Stimulated activated CD4-positive, alpha-beta T cell treated with anti-CD3 and anti-CD28 coated beads, Interleukin-2, amount 100 ng/mL, for 24 hours (primary cell): ENCODE results near the gene SETD6.
A peak's percentile ranks its signal among the peaks of the same experiment; 100 is the strongest.

Experiments
- DNase-seq, 2 donors: peaks; one replicate each; pipeline ENCODE4 v3.0.0-alpha.2; 2020

The SETD6 gene

DNA sequence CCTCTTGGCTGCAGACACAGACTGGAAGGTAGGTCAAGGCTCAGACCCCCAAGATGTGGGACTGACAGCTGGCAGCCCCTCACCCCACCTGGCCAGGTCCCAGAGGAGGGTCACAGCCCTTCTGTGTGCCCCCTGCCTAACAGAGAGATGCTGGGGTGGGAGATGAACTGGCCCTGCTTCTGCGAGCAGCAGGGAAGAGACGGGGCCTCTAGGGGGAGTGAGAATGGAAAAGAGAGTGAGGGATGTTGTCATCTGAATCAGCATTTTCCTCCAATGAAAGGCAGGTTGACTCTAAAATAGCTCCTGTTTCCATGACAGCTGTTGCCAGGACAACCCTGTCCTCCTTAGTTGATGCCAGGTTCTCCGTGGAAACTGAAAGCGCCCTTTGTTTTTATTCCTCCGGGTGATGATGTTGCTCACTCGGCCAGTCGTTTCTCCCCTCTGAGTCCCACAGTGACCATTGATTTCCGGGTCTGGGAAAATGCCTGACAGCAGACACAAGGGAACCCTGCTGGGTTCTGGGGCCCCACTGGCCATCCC is 20.3 kb upstream of the SETD6 start:
- peak; percentile 70 to 79 for DNase-seq

DNA sequence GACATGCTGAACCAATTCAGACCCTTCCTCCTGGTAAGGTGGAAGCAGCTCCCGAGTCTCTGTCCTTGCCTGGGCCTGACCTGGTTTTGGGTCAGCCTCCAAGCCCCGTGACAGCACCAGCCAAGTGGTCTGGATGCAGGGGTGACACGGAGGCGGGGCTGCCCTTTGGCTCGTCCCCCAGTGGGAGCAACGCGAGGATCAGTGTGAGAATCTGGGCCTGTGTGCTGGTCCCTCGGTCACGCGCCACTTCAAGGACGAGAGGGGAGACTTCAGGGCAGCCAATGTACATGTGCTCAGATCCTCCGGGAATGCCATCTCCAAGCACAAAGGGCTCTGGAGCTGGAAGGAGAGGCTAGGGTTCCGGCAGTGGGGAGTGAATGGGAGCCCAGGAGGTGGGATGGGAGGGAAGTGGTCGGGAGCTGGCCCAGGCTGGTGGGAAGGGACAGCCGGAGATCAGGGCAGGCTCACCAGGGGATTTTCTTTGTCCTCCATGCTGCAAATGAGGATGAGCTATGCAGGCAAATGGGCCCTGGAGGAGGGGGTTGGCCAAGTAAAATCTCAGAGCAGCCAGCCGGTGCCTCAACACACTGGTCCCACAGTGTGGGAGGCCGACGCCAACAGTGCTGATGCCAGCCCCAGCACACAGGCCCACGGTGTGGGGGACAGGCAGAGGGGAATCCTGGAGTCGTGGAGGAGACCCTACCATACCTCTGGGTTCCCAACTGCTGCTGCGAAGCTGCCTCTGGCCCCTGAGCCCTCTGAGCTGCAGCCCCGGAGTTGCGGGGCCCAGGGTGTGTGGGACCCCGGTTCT is 19.6 kb upstream of the SETD6 start:
- DNase-seq, result no peak

DNA sequence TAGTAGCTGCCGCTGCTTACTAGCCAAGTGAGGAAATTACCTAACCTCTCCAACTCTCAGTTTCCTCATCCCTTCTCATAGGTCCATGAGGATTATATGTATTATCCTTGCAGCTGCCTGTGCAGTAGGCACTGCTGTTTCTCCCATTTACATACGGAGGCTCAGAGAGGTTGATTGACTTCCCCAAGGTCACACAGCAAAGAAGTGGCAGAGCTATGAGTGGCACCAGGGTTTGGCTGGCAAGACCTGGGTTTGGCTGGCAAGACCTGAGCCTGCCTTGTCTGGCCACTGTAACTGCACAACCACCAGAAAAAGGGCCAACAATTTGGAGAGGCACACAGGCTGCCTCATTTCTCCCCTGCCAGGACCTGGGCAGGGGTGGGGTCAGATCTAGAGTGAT is 17.8 kb upstream of the SETD6 start:
- no peak for DNase-seq

DNA sequence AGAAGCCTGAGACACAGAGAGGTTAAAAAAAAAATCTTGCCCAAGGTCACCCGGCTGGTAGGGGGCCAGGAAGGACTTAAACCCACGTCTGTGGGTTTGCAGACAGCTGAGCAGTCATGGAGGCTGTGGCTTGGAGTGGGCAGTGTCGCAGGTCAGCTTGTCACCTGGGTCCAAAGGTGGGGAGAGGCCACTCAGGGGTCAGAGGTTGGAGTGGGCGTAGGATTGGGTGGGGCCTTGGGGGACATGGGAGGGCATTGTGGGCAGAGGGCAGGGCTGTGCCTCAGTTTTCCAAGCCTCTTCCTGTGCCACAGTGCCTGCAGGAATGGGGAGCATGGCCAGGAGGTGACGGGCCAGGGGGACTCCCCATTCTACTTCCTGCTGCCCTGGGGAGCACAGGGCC is 17.4 kb upstream of the SETD6 start:
- no peak for DNase-seq

DNA sequence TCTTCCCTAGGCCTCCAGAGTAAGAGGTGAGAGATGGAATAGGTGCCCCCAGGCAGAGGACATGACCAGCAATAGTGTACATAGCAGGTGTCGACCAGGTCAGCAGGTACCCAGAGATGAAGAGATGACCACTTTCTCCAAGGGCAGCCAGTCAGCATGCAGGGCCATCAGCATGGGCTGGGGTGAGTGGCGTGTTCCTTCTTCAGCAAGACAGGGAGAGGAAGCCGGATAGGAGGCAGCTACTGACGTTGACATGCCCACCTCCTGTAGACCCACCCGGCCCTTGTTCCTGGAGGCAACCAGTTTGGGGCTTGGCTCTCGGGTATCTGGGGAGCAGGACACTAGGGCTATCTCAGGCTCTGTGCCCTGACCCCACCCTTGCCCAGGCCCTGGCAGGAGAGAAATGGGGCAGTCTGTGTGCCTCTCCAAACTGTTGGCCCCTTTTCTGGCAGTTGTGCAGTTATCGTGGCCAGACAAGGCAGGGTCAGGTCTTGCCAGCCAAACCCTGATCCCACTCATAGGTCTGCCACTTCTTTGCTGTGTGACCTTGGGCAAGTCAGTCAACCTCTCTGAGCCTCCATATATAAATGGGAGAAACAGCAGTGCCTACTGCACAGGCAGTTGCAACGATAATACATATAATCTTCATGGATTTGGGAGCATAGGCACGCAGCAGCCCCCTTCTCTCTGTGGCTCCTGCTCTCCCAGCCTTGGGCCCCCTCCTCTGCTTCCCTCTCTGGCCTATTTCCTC is 16.8 kb upstream of the SETD6 start:
- no peak for DNase-seq

DNA sequence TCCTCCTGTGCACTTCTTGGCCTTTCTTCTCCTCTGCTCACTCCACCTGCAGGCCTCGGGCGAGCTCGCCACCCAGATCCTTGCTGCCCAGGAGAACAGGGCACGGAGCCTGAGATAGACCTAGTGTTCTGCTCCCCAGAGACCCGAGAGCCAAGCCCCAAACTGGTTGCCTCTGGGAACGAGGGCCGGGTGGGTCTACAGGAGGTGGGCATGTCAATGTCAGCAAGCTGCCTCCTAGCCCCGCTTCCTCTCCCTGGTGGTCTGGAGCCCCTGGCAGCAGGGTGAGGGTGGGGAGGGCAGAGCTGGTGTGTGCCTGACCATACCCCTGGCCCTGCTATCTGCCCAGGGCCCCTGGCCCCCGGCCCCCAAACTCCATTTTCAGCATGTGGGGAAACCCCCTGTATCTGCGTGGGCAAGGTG is 16.2 kb upstream of the SETD6 start:
- DNase-seq, result no peak

DNA sequence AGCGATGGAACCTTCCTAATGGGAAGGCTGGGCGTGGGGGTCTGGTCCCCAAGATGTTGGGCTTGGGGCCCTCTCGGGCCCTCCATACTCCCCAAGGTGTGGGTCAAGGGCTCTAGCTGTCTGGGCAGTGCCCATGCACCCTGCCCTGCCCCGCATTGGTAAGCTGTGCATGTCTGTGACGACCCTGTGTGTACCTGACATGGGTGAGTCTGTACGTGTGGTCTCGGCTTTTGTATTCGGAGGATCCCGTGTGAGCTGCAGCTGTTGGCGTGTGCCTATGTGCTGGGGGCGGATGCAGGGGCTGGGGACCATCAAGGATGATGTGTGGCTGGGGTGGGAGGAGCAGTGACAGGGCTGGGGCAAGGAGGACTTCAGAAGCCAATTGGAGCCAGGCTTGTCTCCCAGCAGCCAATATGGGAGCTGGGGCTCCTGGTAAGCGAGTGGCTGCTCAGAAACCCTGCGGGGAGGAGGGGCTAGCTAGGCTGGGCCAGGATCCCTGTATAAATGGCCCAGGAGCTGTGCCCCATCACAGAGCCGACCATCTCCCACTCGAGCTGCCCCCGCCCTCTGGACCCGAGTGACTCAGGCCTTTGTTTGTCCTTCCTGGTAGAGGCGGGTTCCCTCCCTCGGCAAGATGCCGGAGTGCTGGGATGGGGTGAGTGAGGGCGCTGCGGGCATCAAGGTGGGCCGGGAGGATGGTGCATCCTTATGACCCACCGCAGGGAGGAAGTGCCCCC is 15.5 kb upstream of the SETD6 start, which contains the start of gene NDRG4:
Gene NDRG4, plus strand, starts transcription at position 529 of the 737 bp plus-strand sequence. Its CDS starts 106 bp downstream, at position 635.
- peak in 1 of 2 donors; percentile 35 for DNase-seq

DNA sequence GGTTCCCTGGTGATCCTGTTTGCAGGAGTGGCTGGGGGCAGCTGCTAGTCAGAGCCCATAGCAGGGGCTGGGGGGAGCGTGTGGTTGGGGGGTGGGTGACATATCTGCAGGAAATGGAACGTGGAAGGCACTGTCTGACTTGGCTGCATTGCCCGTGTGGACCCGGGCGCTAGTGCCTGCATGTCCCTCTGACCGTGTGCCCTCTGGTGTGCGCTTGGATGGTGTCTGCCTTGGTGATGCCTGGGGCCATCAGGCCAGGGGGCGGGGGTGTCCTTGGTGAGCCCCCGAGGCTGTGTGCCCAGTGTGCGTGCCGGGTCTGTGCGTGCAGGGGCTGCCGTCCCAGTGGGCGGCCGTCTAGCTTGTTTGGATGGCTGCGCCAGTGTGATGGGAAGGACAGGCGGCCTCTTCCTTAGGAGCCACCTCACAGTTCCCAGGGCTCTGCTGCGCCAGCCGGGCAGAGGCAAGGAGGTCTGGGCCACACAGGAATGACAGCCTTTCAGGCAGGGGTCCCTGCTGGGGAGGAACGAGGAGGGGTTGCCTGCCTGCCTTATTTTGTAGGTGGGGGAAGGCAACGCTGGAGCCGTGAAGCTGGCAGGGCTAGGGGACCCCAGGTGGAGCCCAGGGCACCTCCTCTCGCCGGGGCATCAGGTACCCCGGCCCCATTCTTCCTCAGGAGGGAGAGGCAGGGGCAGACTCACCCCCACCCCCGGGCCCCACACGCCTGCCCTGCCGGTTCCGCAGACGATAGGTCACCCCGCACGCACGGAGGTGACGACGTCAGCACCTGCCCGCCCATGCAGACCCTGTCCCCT is 14.7 kb upstream of the SETD6 start:
- DNase-seq, result peak in 1 of 2 donors; percentile 29

DNA sequence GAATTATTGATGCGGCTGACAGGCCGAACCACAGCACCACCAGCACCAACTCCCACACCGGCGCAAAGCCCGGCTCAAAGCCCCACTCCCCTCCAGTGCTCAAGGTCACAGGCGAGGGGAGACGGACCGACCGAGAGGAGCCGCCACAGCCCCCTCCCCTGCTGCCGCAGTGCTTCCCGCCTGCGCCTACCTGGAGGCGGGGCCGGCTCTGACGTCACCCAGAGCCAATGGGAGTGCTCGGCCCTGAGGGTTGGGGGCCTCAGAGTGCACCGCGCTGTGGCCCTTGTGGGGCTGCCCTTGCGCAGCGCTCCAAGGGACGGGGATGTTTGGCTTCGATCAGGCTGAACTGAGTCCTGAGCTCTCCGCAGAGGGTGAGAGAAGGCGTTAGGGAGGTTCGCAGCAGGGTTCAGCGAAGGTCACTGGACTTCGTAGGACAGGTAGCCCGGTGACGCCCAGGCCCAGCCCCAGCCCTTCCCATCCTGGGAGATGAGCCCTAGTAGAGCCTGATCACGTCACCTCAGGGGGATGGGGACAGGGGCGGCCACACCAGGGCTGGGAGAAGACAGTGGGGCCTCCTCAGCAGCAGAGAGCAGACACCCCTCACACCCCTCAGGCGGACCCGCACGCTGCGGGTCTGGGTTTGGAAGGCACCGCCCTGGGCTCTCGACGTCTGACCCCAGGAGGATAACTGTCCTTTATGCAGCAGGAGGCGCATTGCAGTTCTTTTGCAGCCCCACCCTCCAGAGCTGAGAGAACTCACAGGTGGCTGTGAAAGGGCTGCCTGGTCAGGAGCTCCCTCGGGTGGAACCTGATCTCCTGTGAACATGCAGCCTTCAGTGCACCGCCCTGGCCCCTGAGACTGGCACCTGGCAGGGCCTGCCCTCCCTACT is 13.8 kb upstream of the SETD6 start:
- DNase-seq, result peak; percentile 46 to 61

DNA sequence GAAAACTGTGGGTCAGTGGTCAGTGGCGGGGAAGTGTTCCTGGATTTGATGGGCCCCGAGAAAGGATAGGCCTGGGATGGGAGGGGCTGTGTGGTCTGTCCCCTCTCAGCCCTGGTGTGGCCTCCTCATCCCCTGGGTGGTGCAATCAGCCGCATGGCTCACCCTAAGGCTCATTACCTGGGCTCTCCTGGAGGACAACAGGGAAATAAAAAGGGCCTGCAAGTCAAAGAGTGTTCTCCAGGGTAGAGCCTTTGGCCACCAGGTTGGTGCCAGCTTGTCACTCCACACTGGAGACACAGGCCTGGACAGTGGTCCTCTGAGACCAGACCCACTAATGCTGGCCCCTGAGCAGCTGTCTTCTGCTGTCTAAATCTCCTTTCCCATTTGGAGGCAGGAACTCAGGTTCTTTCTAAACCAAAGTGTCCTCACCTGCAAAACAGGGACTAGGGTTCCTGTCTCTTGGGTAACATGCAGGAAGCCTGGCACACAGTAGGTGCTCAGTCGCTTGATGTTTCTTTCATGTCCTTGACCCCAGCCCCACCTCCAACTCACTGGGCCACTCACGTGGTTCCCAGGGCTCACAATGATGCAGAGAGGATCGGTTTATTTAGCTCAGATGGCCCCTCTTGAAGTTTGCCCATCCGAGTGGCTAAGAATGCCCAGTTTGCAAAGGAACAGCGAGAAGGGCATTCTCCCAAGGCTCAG is 12.9 kb upstream of the SETD6 start:
- DNase-seq, result no peak

DNA sequence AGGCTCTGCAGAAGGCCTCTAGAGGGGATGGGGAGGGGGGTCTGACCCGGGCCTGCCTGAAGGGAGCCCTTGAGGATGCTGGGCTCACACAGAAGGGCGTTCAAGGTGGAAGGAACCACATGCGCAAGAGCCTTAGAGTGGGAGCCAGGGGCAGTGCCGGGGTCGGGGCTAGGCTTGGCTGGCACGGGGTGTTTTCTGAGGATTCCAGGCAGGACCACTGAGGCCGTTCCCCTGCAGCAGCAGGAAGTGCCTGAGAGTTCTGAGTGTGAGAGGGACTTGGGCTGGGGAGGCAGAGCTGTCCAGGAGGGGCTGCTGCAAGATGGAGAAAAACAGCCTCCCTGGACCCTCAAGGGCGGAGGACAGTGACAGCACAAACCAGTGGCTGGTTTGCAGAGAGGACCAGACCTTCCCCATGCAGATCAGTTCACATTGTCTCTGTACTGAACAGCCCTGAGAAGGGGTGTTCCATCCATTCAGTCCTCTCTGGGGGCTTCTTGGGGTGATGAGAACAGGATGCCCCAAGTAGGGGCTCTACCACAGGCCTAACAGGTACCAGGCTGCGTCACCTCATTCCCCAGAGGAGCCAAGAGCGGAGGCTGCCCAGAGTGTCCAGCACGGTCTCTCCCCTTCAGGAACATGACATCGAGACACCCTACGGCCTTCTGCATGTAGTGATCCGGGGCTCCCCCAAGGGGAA is 12.0 kb upstream of the SETD6 start:
- no peak for DNase-seq

DNA sequence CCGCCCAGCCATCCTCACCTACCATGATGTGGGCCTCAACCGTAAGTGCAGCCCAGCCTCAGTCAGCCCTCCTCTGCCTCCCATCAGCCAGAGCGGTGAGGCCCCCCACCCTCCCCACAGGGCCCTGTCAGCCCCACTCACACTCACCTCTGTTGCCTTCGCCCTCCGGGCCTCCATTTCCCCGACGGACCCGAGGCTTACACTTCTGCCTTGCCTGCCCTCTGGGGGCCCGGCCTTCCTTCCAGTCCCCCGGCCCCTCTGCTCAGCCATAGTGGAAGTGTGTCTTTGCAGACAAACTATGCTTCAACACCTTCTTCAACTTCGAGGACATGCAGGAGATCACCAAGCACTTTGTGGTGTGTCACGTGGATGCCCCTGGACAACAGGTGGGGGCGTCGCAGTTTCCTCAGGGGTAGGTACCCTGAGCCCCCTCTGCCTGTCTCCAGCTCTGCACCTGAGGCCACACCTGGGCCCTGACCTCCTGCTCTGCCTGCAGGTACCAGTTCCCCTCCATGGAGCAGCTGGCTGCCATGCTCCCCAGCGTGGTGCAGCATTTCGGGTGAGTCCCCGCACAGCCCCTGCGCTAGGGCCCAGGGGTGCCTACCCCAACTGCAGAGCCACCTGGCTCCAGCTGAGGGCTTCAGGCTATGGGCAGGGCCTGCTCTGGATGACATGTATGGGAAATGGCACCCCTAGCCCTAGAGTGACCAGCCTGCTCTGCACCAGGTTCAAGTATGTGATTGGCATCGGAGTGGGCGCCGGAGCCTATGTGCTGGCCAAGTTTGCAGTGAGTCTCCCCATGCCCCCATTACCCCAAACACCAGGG is 11.2 kb upstream of the SETD6 start:
- DNase-seq, result no peak

DNA sequence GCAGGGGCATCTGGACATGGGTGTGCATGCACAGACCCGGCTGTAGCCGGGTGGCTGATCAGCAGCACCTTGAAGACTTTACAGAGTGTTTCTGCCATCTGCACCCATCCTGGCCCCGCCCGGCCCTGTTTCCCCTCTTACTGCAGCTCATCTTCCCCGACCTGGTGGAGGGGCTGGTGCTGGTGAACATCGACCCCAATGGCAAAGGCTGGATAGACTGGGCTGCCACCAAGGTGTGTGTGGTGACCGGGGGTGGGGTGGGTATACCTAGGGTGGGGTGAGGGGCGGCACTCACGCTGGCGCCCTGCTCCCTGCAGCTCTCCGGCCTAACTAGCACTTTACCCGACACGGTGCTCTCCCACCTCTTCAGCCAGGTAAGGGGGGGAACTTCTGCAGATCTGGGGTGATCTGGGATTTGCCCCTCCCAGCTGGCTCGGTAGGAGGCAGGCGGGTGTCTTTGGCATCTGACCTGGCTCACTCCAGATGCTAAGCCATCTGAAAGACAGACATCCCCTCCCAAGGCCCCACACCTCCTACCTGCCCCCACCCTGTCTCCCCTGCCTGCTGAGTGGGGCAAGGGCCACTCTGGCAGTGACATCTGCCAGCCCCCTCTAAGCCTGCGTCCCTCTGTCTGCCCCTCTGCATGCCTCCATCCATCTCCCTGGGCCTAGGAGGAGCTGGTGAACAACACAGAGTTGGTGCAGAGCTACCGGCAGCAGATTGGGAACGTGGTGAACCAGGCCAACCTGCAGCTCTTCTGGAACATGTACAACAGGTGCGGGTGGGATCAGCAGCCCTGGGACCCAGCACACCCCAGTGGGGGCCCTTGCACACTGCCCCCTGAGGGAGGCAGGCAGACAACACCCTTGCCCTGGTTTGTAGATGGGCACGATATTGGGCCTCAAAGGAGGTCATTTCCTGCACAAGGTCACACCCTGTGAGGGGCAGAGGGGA is 8.8 kb upstream of the SETD6 start:
- DNase-seq, result no peak

DNA sequence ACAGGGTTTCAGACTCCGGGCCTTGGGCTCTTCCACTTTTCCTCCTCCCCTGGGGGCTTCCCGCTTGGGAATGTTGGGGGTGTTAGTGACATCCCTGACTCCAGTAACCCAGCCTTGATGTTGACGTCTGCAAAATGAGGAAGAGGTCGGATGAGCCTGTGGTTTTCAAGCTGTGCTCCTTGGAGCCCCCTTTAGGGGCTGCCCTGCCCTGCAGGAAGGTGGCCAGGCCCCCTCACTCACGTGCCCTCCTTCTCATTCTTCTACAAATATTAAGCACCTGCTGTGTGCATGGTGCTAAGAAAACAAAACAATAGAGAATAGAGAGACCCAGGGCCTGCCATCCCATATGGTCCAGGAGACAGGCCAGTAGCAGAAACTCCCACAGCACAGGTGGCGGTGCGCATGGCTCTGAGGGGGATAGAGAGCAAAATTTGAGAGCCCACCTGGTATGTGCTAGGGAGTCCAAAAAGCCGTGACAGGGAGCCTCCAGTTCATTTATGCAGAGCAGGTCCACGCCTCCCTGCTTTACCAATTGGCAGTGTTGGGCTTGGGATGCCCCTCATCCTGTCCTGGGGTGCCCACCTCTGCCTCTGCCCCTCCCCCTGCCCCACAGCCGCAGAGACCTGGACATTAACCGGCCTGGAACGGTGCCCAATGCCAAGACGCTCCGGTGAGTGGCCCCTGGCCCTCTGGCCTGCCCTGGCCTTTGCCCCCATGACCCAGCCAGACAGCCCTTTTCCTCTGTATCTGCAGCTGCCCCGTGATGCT is 7.9 kb upstream of the SETD6 start:
- no peak for DNase-seq

DNA sequence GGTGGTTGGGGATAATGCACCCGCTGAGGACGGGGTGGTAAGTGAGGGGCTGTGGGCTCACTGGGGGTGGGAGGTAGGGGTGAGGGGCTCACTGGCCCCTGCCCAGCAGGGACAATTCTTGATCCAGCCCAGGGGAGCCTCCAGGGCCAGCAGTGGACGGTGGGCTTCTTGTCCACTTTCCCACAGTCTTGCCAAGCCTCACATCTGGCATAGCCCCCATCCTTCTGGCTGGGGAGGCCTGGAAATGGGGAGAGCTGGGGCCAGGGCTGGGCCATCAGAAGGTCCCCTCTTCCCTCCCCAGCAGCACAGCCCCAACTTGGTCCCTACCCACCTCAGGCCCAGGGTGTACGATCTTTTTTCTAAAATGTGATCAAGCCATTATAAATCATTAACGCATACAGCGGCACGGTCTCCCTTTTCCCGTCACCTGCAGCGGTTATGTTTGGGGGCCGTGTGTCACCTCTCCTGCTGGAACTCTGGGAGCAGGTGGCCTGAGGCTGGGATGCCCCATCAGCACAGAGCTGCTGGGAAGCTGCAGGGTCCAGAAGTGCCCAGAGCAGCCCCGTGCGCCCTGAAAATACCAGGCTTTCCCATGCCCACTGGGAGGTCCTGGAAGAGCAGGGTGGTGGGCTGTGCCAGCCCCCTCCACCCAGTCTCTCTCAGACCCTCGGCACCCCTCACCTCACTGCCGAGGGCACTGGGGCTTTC is 7.2 kb upstream of the SETD6 start:
- no peak for DNase-seq

DNA sequence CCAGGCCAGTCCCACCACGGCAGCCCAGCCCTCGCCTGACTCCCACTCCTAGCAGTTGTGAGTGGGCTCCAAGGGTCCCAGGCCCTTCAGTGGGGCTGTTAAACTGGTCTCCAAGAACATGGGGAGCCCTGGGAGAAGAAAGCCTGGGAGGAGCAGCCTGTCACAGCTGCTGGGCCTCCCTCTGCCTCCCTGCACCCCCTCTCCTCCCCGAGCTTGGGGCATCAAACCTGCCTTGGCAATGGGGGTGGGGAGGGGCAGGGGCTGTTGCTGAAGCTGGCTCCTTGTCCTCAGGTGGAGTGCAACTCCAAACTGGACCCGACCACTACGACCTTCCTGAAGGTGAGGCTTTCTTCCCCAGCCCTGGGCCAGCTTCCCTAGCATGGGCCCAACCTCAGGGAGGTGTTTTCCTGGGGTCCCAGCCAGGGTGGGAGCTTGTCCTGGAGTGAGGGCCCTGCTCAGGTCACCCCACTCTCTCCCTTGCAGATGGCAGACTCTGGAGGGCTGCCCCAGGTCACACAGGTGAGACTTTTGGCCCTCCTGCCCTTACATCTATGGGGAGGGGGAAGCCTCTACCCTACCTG is 6.6 kb upstream of the SETD6 start:
- DNase-seq, result no peak
